SJCRH30 (cell line): ENCODE measurements around the gene TTC31. TPM values are rescaled to one million over a fixed set of nuclear protein-coding genes. Genes with fewer than 3 reads are reported as not detected.

Experiments used
- DNase-seq, 2 experiments: peaks; one replicate each; pipeline ENCODE4 v3.0.0-alpha.2; 2015 to 2020
- H3K27ac ChIP-seq: fragments of 250-450 bp; sonication (Bioruptor Pico); 2 replicates; pipeline ENCODE4 v1.5.1; 2020; ENCODE audit warnings: mild to moderate bottlenecking, moderate library complexity
- H3K27me3 ChIP-seq: fragments of 250-450 bp; sonication (Bioruptor Pico); 2 replicates; pipeline ENCODE4 v1.5.1; 2020; ENCODE audit warnings: mild to moderate bottlenecking, moderate library complexity
- H3K36me3 ChIP-seq: fragments of 250-450 bp; sonication (Bioruptor Pico); 2 replicates; pipeline ENCODE4 v1.5.1; 2020; ENCODE audit warnings: mild to moderate bottlenecking, moderate library complexity
- H3K4me1 ChIP-seq: fragments of 250-450 bp; sonication (Bioruptor Pico); 2 replicates; pipeline ENCODE4 v1.5.1; 2020; ENCODE audit warnings: mild to moderate bottlenecking, moderate library complexity
- H3K4me3 ChIP-seq: fragments of 250-450 bp; sonication (Bioruptor Pico); 2 replicates; pipeline ENCODE4 v1.5.1; 2020; ENCODE audit warnings: mild to moderate bottlenecking, moderate library complexity
- H3K9me3 ChIP-seq: fragments of 250-450 bp; sonication (Bioruptor Pico); replicated peaks from 2 replicates; pipeline ENCODE4 v1.5.1; 2020; ENCODE audit warnings: mild to moderate bottlenecking, moderate library complexity
- total RNA-seq: library from RNA; depleted of rRNA; stranded (reverse); fragments of >200 nt; shearing (Covaris generic); gene quantifications from 2 replicates; pipeline ENCODE4 v1.2.3, GENCODE V29; 2014

TTC31 gene
- total RNA-seq, 1 experiment from 2014 or later, result 21.0 TPM

GRCh38 chr2:74502720-74503505, 20.0 kb downstream of the TTC31 start:
- peak overlapping the region; percentile 64 for H3K4me3 ChIP-seq
- peak overlapping the region; percentile 78 for H3K27ac ChIP-seq
- peak; percentile 84 to 87 for DNase-seq
- no peaks in the 10 kb centered on the region for H3K9me3 ChIP-seq
- H3K4me1 ChIP-seq, result no peaks in the 10 kb centered on the region
- H3K27me3 ChIP-seq, result no peaks in the 10 kb centered on the region
- H3K36me3 ChIP-seq, result no peaks in the 10 kb centered on the region

GRCh38 chr2:74503506-74504475, 20.9 kb downstream of the TTC31 start:
- peaks cover 8% of the 10 kb centered on the region; the same call in 1 of the 2 replicates for H3K4me1 ChIP-seq
- no peaks in the 10 kb centered on the region for H3K36me3 ChIP-seq
- no peaks in the 10 kb centered on the region for H3K27me3 ChIP-seq
- peak overlapping the region; percentile 64 for H3K4me3 ChIP-seq
- no peaks in the 10 kb centered on the region for H3K9me3 ChIP-seq
- DNase-seq, result no peak
- H3K27ac ChIP-seq, result peak overlapping the region; percentile 78

- Histone ChIP-seq H3K4me3 (no peak overlapping the region), H3K4me1 (peaks cover 8% of the 10 kb centered on the region; the same call in 1 of the 2 replicates), H3K36me3 (no peaks in the 10 kb centered on the region), H3K27me3 (no peaks in the 10 kb centered on the region), H3K27ac (no peak overlapping the region), H3K9me3 (no peaks in the 10 kb centered on the region)
- DNase-seq, result no peak
These were observed 21.7 kb downstream of the TTC31 start for GRCh38 chr2:74504591-74504990.

GRCh38 chr2:74505448-74506246, 22.8 kb downstream of the TTC31 start:
- H3K27ac ChIP-seq, result no peak overlapping the region
- H3K9me3 ChIP-seq, result no peaks in the 10 kb centered on the region
- H3K36me3 ChIP-seq, result no peaks in the 10 kb centered on the region
- peaks cover 8% of the 10 kb centered on the region; the same call in 1 of the 2 replicates for H3K4me1 ChIP-seq
- H3K4me3 ChIP-seq, result no peak overlapping the region
- H3K27me3 ChIP-seq, result no peaks in the 10 kb centered on the region
- DNase-seq, result no peak

- peak; percentile 99 for DNase-seq
- Histone ChIP-seq H3K4me1 (peaks cover 8% of the 10 kb centered on the region; the same call in 1 of the 2 replicates), H3K27ac (peak within 1 kb of the TSS; percentile 95), H3K27me3 (no peaks in the 10 kb centered on the region), H3K4me3 (peak within 1 kb of the TSS; percentile 89), H3K9me3 (no peaks in the 10 kb centered on the region), H3K36me3 (no peaks in the 10 kb centered on the region)
These were observed 24.5 kb downstream of the TTC31 start, which contains the start of gene PCGF1 for GRCh38 chr2:74507145-74507925. TSS of gene PCGF1 (minus strand) at chr2:74507695. CDS start at chr2:74507668, 27 bp downstream.

- peak overlapping the region; percentile 89 for H3K4me3 ChIP-seq
- peaks cover 8% of the 10 kb centered on the region; the same call in 1 of the 2 replicates for H3K4me1 ChIP-seq
- H3K36me3 ChIP-seq, result no peaks in the 10 kb centered on the region
- H3K27ac ChIP-seq, result peak overlapping the region; percentile 95
- peak; percentile 55 to 58 for DNase-seq
- H3K27me3 ChIP-seq, result no peaks in the 10 kb centered on the region
- no peaks in the 10 kb centered on the region for H3K9me3 ChIP-seq
These were observed 25.1 kb downstream of the TTC31 start for GRCh38 chr2:74507926-74508520.

- Histone ChIP-seq H3K4me3 (no peak overlapping the region), H3K27me3 (no peaks in the 10 kb centered on the region), H3K4me1 (peaks cover 8% of the 10 kb centered on the region; the same call in 1 of the 2 replicates), H3K27ac (no peak overlapping the region), H3K36me3 (no peaks in the 10 kb centered on the region), H3K9me3 (no peaks in the 10 kb centered on the region)
- DNase-seq, result no peak
These were observed 27.4 kb downstream of the TTC31 start for GRCh38 chr2:74510272-74510671.

GRCh38 chr2:74511104-74511989, 28.5 kb downstream of the TTC31 start:
- Histone ChIP-seq H3K4me3 (no peak overlapping the region), H3K4me1 (peaks cover 8% of the 10 kb centered on the region; the same call in 1 of the 2 replicates), H3K27ac (no peak overlapping the region), H3K36me3 (no peaks in the 10 kb centered on the region), H3K27me3 (no peaks in the 10 kb centered on the region), H3K9me3 (no peaks in the 10 kb centered on the region)
- DNase-seq, result peak in 1 of 2 experiments; percentile 38

- no peak for DNase-seq
- no peaks in the 10 kb centered on the region for H3K27me3 ChIP-seq
- H3K27ac ChIP-seq, result no peak overlapping the region
- peaks cover 8% of the 10 kb centered on the region; the same call in 1 of the 2 replicates for H3K4me1 ChIP-seq
- no peaks in the 10 kb centered on the region for H3K9me3 ChIP-seq
- no peaks in the 10 kb centered on the region for H3K36me3 ChIP-seq
- no peak overlapping the region for H3K4me3 ChIP-seq
These were observed 30.1 kb downstream of the TTC31 start for GRCh38 chr2:74512744-74513604.

- Histone ChIP-seq H3K36me3 (no peaks in the 10 kb centered on the region), H3K4me1 (peaks cover under 1% of the 10 kb centered on the region; the same call in 1 of the 2 replicates), H3K9me3 (no peaks in the 10 kb centered on the region), H3K27ac (no peak overlapping the region), H3K27me3 (no peaks in the 10 kb centered on the region), H3K4me3 (no peak overlapping the region)
- DNase-seq, result no peak
These were observed 30.9 kb downstream of the TTC31 start for GRCh38 chr2:74513605-74514367.
